Dermis blood vessel endothelial cell (primary cell): ENCODE data around the gene OTUD4. TPM values are rescaled to one million over a fixed set of nuclear protein-coding genes. Genes with fewer than 3 reads are reported as not detected.
A peak's percentile ranks its signal among the peaks of the same experiment; 100 is the strongest.

ENCODE experiments used
- DNase-seq: peaks from one replicate; pipeline ENCODE4 v3.0.0; 2010
- total RNA-seq: library from RNA; depleted of rRNA; stranded (reverse); fragments of >200 nt; gene quantifications from 2 replicates; pipeline ENCODE4 v1.2.3, GENCODE V29; 2014

OTUD4 gene
- total RNA-seq, 1 donor from 2014 or later: 35.9 TPM

DNA sequence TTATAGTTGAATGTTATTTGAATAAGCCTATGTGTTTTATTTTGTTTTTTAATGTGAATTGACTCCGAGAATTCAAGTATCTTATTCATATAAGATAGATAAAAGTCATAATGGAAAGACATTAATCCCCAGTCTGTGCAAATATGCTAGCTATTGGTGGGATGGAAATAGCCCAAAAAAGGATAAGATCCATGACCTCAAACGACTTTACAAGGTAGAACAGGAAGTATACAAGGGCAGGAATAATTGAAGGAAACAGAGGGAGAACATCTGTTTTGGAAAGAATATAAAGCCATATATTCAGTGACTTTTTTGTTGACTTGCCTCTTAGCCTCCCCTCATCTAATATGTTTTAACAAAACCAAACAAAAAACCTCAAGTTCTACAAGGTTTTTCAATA is 73.3 kb downstream of the OTUD4 start:
- peak; percentile 51 for DNase-seq

DNA sequence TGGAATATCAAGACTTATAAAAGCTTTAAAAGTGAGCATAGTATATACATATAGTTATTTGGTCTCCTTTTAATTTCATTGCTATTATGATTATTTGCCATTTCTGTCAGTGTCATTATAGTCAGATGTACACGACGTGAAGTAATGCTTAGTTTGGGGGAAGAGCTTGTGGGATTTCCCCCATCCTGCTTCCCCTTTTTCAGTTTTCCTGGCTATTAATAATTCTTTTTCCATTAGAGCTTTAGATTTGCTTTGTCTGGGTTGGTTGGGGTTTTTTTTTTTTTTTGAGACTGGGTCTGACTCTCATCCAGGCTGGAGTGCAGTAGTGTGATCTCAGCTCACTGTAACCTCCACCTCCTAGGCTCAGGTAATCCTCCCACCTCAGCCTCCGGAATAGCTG is 76.9 kb downstream of the OTUD4 start:
- no peak for DNase-seq

DNA sequence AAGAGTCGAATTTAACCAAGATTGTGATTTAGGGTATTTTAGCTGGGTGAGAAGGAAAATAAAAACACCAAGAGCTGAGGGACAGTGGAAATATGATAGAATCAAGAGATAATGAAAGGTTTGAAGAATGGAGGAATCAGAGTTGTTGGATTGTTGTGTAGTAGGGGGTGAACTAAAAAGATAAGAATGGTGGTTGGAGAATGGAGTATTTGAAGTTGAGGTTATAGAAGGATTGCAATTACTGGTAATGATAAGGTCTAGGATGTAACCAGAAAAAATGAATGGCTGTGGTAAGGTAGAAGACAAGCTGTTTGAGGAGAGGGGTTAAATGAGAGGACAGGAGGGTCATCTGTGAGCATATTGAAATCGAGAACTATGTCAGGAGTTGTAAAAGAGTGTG is 77.8 kb downstream of the OTUD4 start:
- no peak for DNase-seq

DNA sequence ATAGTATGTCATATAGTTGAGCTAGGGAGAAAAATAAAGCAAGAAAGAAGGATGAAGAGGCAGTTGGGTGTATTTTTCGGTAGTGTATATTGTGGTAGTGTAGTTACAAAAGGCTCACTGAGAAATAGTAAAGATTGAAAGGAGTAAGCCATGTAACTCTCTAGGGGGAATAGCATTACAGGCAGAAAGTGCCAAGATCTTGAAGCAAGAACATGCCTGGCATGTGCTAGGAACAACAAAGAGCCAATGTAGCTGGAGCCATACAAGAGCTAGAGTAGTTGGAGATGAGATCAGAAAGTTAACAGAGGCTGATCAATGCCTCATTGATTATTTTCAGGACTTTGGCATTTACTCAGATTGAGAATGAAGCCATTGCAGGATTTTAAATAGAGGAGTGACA is 79.3 kb downstream of the OTUD4 start:
- DNase-seq: no peak

DNA sequence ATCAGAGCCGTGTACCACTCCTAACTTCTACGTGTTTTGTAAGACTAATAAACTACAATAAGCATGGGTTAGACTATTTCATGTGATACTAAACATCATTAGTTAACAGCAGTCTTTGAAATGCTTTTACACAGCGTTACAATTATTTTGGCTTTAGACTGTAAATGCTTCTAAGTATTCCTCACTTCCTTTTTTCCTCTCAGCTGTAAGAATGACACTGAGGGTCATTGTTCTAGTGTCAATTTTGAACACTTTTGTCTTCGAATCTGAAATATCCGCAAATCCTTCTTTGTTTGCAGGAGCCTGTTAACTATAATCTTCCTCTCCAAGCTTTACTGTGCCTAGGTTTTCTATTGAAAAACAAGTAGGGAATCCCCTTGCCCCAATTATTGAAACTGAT is 80.7 kb downstream of the OTUD4 start:
- peak; percentile 59 for DNase-seq

DNA sequence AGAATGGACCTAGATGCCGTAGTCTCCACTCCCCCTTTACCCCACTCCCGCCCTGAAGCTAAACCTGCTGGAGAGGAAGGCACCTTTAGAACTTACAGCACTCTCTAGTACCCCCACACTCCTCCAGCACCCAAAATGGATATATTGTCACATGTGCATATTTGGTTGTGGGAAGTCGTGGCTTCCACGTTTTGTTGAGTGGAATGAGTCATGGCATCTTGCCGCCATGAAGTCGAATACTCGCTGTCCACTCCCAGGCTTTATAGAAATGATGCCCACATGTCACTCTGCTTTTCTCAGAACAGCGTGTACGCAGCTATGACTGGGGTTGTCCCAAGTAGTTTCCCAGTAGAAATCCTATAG is 81.7 kb downstream of the OTUD4 start:
- DNase-seq: peak; percentile 87

DNA sequence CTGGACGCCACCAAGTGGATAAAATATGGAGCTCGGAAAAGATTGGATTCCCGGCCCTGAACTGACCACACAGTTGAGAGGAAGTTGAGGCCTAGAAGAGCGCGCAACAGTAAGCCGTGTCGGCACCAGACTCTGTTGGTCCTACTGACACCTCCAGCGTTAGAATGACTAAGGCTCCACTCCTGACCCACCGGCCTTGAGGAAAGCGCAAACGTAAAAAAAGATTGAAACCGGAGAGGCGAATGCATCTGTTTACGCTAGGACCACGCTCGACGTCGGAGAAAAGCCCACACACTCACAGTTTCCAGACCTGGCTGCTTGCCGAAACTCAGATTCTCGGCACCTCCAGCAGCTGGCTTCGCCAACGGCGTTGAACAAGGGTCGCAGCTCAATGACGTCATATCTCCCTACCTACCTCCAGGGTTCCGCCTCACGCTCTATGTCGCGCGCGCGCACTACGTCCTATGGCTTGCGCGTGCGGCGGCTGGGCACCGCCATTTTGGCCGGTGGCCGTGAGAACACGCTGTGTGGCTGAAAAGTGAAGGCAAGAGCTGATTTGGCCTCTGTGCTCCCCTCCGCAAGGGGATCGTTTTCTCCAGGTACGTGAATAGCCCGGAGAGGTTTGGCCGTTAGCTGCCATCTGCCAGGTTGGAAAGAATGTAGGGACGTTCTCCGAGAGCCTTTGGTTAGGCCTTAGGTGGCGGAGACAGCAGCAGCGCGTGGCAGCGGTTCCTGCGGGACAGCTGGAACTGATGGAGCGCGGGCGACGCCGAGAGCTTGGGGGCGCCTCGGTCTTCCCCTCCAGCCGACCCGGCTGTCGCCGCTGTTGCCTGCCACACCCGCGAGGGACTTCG is 82.3 kb downstream of the OTUD4 start, which contains the start of the genes ABCE1 and ANAPC10:
TSS of gene ABCE1 (plus strand) at position 491 of the 854 bp plus-strand sequence. CDS start 6,102 bp downstream, outside the sequence.
TSS of gene ANAPC10 (minus strand) at position 376 of the 854 bp plus-strand sequence. CDS start 2,097 bp downstream, outside the sequence.
- DNase-seq: peak; percentile 100

DNA sequence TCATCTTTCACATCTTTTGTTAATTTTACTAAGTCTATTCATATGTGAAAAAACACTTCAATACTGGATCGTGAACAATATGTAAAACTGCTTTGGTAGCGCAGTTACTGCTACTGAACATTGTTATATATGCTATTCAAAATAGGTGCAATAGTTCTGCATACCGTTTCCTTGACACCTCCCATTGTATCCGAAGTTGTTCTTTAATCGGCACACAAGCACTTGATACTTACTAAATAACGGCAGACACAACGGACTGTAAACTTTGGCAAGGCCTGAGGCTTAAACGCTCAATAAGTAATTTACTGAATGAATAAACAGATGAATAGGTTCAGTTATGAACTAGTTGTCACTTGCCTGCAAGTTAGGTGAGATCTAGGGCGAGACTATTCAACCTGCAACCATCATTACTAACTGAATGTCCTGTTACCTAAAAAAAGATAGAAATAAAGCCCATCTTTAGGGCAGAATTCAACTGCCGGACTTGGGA is 83.0 kb downstream of the OTUD4 start:
- DNase-seq: no peak

DNA sequence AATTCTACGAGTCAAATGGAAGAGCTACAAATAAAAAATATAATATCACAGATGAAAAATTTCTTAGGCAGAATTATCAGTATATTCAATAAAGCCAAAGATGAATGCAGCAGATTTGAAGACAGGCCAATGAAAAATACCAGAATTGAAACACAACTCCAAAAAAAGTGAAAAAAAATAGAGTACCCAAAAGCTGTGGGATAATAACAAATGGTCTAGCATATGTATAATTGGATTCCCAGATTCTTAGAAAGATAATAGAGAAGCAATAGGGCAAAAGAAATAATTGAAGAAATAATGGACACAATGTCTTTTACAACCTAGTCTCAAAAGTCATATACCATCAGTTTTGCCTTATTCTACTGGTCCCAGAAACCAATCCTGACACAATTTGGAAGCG is 86.8 kb downstream of the OTUD4 start:
- no peak for DNase-seq

DNA sequence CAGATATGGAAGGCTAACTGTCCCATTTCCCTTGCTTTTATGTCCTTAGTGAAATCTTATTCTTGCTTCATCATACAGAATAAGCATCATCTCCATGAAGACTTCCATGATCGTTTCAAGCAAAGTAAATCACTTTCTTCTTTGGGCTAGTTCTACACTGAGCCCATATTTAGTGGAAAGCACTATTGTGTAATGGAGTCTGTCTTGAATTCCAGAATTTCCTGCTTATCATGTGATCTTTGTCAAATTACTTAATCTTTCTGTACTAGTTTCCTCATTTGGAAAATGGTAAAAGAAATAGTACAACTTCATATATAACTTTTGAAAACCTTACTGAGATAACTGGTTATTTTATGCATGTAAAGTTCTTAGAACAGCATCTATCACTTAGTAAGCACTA is 90.0 kb downstream of the OTUD4 start:
- no peak for DNase-seq

DNA sequence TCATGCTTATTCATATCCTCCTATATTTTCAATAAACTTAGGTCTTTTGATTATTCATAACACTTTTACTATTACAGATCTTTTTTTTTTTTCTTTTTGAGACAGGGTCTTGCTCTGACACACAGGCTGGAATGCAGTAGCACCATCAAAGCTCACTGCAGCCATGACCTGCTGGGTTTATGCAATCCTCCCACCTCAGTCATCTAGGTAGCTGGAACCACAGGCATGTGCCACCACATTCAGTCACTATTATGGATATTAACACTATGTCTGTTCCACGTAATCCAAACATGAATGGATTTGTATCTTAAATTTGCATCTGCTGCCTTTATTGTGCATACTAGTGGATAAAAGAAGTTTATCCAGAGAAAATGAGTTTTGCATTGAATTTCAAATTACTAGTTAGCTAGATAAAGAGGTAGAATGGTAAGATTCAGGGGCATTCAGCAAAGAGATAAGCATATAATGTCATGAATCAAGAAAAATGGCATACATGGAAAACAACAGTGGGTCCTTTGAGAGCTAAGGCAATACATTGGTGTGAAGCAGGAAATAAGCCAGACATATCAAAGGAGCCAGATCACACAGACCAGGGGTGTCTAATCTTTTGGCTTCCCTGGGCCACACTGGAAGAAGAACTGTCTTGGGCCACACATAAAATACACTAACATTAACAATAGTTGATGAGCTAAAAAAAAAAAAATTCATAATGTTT is 96.3 kb downstream of the OTUD4 start:
- DNase-seq: no peak

Other genes starting within 250 kb of the OTUD4 start
- gene ANAPC10, start 82.4 kb downstream of the OTUD4 start, total RNA-seq: 27.6 and 35.6 TPM in 2 replicates
- 197 and 253 TPM in 2 replicates for gene ABCE1, start 82.3 kb downstream of the OTUD4 start, total RNA-seq